Testis (tissue), 3 donors: Measurements from ENCODE around the gene PAIP1. TPM values are rescaled to one million over a fixed set of nuclear protein-coding genes. Genes with fewer than 3 reads are reported as not detected.
A peak's percentile ranks its signal among the peaks of the same experiment; 100 is the strongest.
"Not testable (repeated sequence)": the region's sequence is repeated elsewhere in the genome, so short reads cannot be mapped to it uniquely, and the experiment has no call there.

ENCODE experiments used
- DNase-seq: peaks from one replicate; pipeline ENCODE4 v3.0.0-alpha.2; 2019
- H3K27ac ChIP-seq, 2 donors: fragments of 200-600 bp; sonication (generic); one replicate each; pipeline ENCODE4 v1.5.1; 2019
- H3K27me3 ChIP-seq: fragments of 200-600 bp; sonication (generic); one replicate; pipeline ENCODE4 v1.5.1; 2019
- H3K36me3 ChIP-seq: fragments of 200-600 bp; sonication (generic); one replicate; pipeline ENCODE4 v1.5.1; 2017; ENCODE audit warnings: low read depth; ENCODE audit errors: missing control alignments
- H3K4me1 ChIP-seq: fragments of 200-600 bp; sonication (generic); one replicate; pipeline ENCODE4 v1.5.1; 2019
- H3K4me3 ChIP-seq, 2 donors: fragments of 200-600 bp; sonication (generic); one replicate each; pipeline ENCODE4 v1.5.1; 2017 to 2019
- H3K9me3 ChIP-seq: fragments of 200-600 bp; sonication (generic); one replicate; pipeline ENCODE4 v1.5.1; 2017
- POLR2A ChIP-seq: fragments of 450-650 bp; IDR thresholded peaks from one replicate; pipeline ENCODE4 v1.6.1; 2017; ENCODE audit warnings: antibody characterized with exemption, mild to moderate bottlenecking, moderate library complexity
- WGBS, 2 donors: methylation state at CpG; one replicate each; pipeline ENCODE4 v1.1.5; 2018; 5-methylcytosine and 5-hydroxymethylcytosine counted together
- intact Hi-C: fragments of 100-400 bp; cut with DNase I; formaldehyde crosslinking; loops from one replicate; pipeline ENCODE4 v1.15.1; 2023; ENCODE audit warnings: low total_unique reads
- polyA plus RNA-seq: library from polyadenylated mRNA; stranded (reverse); fragments of 350-450 nt; fragmentation: Illumina TruSeq; extraction: RNeasy Lipid Tissue Mini Kit (QIAGEN cat#74804); gene quantifications from one replicate; pipeline ENCODE4 v1.2.3, GENCODE V29; 2014; ENCODE audit warnings: low read depth, low replicate concordance; ENCODE audit not compliant: insufficient read depth
- total RNA-seq, 2 donors: library from RNA; depleted of rRNA; stranded (reverse); fragments of >200 nt; gene quantifications; one replicate each; pipeline ENCODE4 v1.2.3, GENCODE V29; 2016
- TF ChIP-seq, protein P1 (sequence below), 3 experiments: fragments of 450-650 bp in 2 of 3; fragments of 200-600 bp in 1 of 3; sonication (generic) in 1 of 3; IDR thresholded peaks; one replicate each; pipeline ENCODE4 v1.5.1; 2016 to 2019; ENCODE audit warnings: antibody characterized with exemption in 3 of 3, mild to moderate bottlenecking in 2 of 3, moderate library complexity in 1 of 3

The PAIP1 gene
- total and polyA plus RNA-seq, 3 donors from 2014 or later = 103 to 135 (median 117) TPM

GRCh38 chr5:43564289-43564850 is 7.5 kb upstream of the PAIP1 start:
- H3K4me3 ChIP-seq = no peak overlapping the region
- TF ChIP-seq, protein P1, sequence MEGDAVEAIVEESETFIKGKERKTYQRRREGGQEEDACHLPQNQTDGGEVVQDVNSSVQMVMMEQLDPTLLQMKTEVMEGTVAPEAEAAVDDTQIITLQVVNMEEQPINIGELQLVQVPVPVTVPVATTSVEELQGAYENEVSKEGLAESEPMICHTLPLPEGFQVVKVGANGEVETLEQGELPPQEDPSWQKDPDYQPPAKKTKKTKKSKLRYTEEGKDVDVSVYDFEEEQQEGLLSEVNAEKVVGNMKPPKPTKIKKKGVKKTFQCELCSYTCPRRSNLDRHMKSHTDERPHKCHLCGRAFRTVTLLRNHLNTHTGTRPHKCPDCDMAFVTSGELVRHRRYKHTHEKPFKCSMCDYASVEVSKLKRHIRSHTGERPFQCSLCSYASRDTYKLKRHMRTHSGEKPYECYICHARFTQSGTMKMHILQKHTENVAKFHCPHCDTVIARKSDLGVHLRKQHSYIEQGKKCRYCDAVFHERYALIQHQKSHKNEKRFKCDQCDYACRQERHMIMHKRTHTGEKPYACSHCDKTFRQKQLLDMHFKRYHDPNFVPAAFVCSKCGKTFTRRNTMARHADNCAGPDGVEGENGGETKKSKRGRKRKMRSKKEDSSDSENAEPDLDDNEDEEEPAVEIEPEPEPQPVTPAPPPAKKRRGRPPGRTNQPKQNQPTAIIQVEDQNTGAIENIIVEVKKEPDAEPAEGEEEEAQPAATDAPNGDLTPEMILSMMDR (IDR thresholded peaks at IDR 0.05) = no peak
- TF ChIP-seq POLR2A = no peak
- intact Hi-C loops = no loop called here
- H3K4me1 ChIP-seq = peaks cover 11% of the 10 kb centered on the region
- DNase-seq = no peak
- no peak overlapping the region for H3K27ac ChIP-seq
- WGBS, 2 donors = 55 to 58% methylated on average over 5 of the region's 5 CpGs
- no peaks in the 10 kb centered on the region for H3K9me3 ChIP-seq
- no peaks in the 10 kb centered on the region for H3K36me3 ChIP-seq
- H3K27me3 ChIP-seq = no peaks in the 10 kb centered on the region

- TF ChIP-seq, protein P1 (IDR thresholded peaks at IDR 0.05) = no peak
- TF ChIP-seq POLR2A = no peak
- DNase-seq = peak; percentile 30
- intact Hi-C loops = no loop called here
Measured at GRCh38 chr5:43563321-43563720, 6.4 kb upstream of the PAIP1 start.

GRCh38 chr5:43561356-43561755 is 4.5 kb upstream of the PAIP1 start:
- intact Hi-C loops = no loop called here
- no peak for DNase-seq
- peaks cover 11% of the 10 kb centered on the region for H3K4me1 ChIP-seq
- no peak for TF ChIP-seq POLR2A
- TF ChIP-seq, protein P1 (IDR thresholded peaks at IDR 0.05) = no peak
- no peak overlapping the region for H3K4me3 ChIP-seq
- H3K9me3 ChIP-seq = no peaks in the 10 kb centered on the region
- no peaks in the 10 kb centered on the region for H3K36me3 ChIP-seq
- no peak overlapping the region for H3K27ac ChIP-seq
- no peaks in the 10 kb centered on the region for H3K27me3 ChIP-seq

More at GRCh38 chr5:43563321-43563720, 6.4 kb upstream of the PAIP1 start:
- Histone ChIP-seq H3K27ac (peak overlapping the region in 1 of 2 donors; percentile 1), H3K4me1 (peaks cover 11% of the 10 kb centered on the region), H3K27me3 (no peaks in the 10 kb centered on the region), H3K4me3 (no peak overlapping the region), H3K9me3 (no peaks in the 10 kb centered on the region), H3K36me3 (no peaks in the 10 kb centered on the region)
- WGBS, 2 donors = 54 to 59% methylated on average over 3 of the region's 3 CpGs

- no peaks in the 10 kb centered on the region for H3K36me3 ChIP-seq
- TF ChIP-seq, protein P1 (IDR thresholded peaks at IDR 0.05) = no peak
- TF ChIP-seq POLR2A = no peak
- H3K4me1 ChIP-seq = peaks cover 17% of the 10 kb centered on the region
- no peaks in the 10 kb centered on the region for H3K27me3 ChIP-seq
- no peak overlapping the region for H3K27ac ChIP-seq
- H3K4me3 ChIP-seq = no peak overlapping the region
- 41 to 43% methylated on average over 2 of the region's 2 CpGs for WGBS, 2 donors
- no peak for DNase-seq
- intact Hi-C loops = no loop called here
- H3K9me3 ChIP-seq = no peaks in the 10 kb centered on the region
Measured at GRCh38 chr5:43560128-43560527, 3.3 kb upstream of the PAIP1 start.

GRCh38 chr5:43556607-43556856 is 345 bp downstream of the PAIP1 start:
- H3K27me3 ChIP-seq, H3K36me3 ChIP-seq, H3K9me3 ChIP-seq, intact Hi-C loops, DNase-seq: not testable (repeated sequence)
- H3K4me1 ChIP-seq = peaks cover 12% of the 10 kb centered on the region
- peak overlapping the region; percentile 82 to 93 for H3K4me3 ChIP-seq
- H3K27ac ChIP-seq = peak overlapping the region; percentile 95 to 99
- WGBS, 2 donors = 0% methylated on average over 7 to 9 of the region's 30 CpGs
